Measurements from ENCODE around the gene PRAC2.
"Not testable (repeated sequence)": the region's sequence is repeated elsewhere in the genome, so short reads cannot be mapped to it uniquely, and the experiment has no call there.

Gene PRAC2

DNA sequence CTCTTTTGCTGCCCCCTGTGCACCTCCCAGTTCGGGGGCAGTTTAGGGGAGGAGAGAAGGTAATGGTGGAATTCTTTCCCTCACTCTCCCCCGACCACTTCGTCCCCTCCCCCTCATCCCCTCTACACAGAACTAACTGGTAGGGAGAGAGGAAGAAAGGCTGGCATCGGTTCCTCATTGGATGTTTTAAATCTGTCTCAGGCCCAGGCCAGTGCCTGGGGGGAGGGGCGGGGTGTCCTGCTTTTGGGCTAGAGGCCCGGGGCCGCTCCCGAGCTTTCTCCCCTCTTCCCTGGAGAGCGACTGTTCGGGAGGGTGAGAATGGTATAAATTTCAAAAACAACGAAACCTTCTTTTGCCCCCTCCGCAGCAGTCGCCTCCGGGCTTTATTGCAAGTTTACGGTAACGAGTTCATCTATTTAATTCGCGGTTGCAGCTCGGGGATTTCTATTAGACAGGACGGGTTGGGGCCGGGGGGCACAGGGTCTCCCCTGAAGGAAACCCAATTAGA lies at the start of gene PRAC2:
PRAC2 (plus strand) TSS at position 271 of the 508 bp plus-strand sequence. CDS start 1,226 bp downstream, outside the sequence.
- no peak for FAIRE-seq

DNA sequence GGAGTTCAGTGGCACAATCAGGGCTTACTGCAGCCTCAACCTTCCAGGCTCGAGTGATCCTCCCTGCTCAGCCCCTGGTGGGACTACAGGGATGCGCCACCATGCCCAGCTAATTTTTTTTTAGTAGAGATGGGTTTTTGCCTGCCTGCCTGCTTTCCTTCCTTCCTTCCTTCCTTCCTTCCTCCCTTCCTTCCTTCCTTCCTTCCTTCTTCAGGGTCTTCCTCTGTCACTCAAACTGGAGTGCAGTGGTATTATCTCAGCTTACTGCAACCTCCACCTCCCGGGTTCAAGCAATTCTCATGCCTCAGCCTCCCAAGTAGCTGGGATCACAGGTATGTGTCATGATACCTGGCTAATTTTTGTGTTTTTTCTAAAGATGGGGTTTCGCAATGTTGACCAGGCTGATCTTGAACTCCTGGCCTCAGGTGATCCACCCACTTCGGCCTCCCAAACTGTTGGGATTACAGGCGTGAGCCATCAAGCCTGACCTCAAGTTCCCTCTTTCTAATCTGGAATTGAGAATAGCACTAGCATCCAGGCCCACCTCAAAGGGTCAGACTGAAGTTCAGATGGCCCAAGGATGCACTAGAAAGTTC lies 45.9 kb upstream of the PRAC2 start:
- FAIRE-seq: no peak

DNA sequence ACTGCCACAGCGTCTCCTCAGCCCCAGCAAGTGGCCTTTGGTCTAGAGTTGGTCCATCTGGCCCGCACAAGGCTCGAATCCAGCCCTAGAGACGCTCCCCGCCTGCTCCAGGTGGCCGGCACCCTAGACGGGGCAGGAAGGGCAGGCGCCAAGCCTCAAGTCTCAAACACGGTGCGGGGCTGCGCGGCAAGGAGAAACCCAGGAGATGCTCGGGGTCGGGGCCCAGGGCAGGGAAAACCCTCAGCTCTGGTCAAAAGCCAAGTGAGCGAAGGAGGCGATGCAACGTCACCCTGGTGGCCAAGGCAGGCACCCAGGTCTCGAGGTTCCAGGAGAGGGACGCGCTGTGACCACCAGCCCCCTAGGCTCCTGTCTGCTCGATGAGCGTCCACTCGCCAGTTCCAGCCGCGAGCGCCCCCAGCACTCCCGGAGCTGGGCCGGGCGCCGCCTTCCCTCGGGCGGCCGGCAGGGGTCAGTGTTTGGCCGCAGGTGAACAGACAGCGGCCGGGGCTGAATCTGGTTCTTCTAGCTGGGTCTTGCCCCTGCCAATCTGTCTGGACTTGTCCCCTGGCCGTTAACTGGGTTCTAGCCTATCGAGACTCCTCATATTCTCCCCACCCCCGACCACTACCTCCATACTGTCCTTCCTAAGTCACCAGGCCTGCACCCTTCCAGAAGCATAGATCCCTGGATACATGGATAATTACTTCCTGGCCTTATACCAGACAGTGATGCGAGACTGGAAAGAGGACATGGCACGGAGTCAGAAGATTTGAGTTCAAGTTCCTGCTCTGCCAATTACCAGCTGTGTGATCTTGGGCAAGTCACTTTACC lies 44.6 kb upstream of the PRAC2 start:
- FAIRE-seq: no peak

DNA sequence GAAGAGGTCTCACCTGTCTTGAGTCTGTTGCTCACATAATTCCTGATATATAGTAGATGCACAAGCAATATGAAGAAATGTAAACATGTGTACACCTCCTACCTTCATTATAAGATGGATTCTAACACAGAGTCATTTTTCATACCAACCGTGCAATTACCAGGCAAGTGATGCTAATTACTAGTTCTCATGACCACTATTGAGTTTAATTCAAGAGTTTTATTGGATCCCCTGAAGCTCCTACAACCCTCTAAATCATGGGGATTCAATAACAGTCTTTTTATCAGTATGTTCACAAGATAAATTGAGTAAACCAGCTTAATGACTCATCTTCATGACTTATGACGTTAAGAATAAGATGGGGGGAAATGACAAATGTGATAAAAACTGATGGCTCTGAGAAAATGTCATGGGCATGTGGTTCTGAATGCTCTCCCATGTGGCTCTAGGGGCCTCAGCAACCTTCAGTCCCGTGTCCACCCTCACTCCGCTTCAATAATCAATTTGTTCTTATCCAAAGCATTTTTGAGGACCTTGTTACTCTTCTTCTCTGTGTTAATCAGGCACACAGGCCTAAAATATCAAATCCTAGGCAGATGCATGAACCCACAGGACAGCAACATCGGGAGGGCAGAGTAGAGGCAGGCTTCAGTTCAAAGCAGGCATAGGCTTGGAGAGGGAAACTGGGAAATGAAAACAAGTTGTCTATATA lies 43.4 kb upstream of the PRAC2 start:
- no peak for FAIRE-seq

DNA sequence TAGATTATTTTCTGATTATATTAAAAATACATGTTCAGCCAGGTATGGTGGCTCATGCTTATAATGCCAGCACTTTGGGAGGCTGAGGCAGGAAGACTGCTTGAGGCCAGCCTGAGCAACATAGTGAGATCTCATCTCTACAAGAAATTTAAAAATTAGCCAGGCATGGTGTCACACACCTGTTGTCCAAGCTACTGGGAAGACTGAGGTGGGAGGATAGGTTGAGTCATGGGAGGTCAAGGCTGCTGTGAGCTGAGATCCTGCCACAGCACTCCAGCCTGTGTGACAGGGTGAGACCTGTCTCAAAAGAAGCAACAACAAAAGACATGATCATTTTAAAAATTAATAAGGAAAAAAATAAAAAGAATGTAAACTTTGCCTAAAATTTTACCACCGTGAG lies 41.4 kb upstream of the PRAC2 start:
- no peak for FAIRE-seq

GRCh38 chr17:48690655-48691054 lies 32.3 kb upstream of the PRAC2 start:
- FAIRE-seq: no peak

GRCh38 chr17:48692049-48692448 lies 30.9 kb upstream of the PRAC2 start:
- no peak for FAIRE-seq

GRCh38 chr17:48693178-48693577 lies 29.8 kb upstream of the PRAC2 start:
- no peak for FAIRE-seq

- FAIRE-seq: no peak
These were observed 21.0 kb upstream of the PRAC2 start for GRCh38 chr17:48701864-48702532.

DNA sequence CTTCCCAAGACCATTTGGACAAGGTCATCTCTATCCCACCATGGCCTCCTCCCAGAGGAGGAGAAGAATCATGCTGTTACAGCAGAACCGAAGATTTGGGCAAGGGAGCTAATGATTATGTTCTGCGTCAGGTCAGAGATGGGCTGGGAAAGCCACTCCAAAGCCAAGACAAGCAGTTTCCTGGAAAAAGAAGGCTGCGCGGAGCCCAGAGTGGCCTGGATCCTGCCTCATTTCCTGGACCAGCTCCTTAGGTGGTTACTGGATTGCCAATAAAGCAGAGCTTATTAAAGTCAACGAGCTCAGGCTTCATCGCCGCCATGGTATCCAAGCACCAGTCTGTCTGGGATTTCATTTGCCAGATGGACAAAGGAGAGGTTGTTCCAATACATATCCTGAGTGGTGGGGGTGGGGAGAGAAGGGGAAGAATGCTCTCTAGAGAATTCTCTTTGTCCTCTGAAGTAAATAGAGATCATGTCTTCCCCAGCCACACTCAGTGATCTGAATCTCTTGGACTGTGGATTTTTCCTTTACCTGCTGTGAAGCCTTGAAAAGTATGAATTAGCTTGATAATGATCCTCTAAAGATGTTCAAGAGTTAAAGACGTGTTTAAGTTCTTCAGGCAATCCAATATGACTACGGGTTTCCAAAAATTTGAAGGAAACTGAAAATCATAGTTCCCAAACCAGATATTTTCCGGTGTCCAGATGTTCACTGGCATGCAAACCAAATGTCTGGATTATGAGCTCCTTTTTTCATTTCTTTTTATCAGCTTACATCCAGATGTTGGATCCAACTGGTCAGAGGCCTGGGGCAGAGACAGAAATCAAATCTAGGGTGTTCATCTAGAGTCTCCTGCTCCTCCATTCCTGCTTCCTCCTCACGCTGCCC lies 18.4 kb upstream of the PRAC2 start:
- FAIRE-seq: no peak

DNA sequence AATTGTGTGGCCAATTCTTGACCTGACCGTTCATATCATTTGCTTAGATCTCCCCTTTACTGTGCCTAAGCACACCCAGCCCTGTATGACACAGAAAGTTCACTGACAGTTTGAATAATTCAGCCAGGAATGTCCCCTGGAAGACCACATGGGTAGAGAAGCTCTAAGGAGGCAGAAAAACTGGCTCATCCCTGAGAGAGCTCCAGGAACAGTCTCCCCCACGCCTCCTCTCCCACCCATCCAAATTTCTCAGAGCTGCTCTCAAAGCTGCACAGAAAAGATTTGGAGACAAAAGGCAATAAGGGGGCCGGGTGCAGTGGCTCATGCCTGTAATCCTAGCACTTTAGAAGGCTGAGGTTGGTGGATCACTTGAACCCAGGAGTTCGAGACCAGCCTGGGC lies 11.9 kb upstream of the PRAC2 start:
- FAIRE-seq: no peak

GRCh38 chr17:48715496-48716399 lies 7.2 kb upstream of the PRAC2 start:
- FAIRE-seq: no peak

DNA sequence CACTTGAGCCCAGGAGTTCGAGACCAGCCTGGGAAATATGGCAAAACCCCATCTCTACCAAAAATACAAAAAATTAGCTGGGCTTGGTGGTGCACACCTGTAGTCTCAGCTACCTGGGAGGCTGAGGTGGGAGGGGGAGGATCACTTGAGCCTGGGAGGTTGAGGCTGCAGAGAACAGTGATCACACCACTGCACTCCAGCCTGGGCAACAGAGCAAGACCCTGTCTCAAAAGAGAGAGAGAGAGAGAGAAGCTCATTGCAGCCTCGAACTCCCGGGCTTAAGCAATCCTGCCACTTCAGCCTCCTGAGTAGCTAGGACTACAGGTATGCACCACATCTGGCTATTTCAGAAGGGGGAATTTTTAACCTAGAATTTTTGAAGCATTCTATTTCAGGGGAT lies 6.4 kb upstream of the PRAC2 start:
- not testable (repeated sequence) for FAIRE-seq

DNA sequence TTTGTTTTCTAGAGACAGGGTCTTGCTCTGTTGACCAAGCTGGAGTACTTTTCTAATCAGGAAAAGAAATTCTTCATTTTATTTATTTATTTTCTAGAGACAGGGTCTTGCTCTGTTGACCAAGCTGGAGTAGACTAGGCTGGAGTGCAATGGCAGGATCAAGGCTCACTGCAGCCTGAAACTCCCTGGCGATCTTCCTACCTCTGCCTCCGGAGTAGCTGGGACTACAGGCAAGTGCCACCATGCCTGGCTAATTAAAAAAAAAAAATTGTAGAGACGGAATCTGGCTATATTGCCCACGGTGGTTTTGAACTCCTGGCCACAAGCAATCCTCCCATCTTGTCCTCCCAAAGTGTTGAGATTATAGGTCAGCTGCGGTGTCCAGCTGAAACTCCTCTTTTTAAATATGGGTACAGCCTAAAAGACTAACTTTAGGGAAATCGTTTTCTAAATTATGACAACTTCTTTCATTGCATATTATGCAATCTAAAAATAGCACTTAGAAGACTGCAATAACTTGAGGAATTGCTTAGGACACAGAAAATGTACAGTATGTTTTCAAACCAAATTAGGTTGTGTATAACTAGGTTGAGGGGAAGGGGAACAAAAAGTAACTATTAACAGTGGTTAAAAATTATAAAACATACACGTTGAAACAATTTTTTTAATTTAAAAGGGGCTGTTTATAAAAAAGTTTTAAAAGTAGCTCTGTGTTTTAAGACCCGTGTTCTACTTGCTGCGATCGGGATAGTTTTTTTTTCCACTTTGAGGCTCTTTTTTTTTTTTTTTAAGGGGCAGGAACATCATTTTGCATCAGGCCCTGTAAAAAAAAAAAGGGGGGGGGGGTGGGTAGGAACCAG lies 5.4 kb upstream of the PRAC2 start:
- FAIRE-seq: no peak

DNA sequence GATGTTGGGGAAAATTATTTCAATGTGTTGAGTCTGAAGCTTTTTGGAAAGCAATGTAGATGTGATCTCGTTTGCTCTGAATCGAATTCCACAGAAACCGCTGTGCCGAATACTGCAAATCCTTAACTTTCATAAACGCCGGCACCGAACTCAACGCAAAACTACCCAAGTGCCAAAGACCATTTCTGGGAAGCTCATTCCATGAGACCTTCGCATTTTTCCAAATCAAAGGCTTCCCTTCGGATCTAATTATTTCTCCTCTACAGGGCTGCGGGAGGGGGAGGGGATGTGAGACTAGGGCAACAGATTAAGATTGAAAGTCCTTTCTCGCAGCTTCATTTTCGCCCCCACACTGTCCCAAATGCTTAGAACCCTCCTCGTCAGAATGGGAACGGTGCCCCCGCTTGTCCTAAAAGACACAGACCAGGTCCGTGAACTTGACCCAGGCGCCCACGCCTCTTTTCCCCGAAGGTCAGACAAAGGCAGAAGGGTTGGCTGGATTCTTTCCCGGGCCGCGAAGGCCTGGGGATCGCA lies 4.7 kb upstream of the PRAC2 start:
- FAIRE-seq: no peak

- FAIRE-seq: no peak
These were observed 4.0 kb upstream of the PRAC2 start for GRCh38 chr17:48718761-48719641.

DNA sequence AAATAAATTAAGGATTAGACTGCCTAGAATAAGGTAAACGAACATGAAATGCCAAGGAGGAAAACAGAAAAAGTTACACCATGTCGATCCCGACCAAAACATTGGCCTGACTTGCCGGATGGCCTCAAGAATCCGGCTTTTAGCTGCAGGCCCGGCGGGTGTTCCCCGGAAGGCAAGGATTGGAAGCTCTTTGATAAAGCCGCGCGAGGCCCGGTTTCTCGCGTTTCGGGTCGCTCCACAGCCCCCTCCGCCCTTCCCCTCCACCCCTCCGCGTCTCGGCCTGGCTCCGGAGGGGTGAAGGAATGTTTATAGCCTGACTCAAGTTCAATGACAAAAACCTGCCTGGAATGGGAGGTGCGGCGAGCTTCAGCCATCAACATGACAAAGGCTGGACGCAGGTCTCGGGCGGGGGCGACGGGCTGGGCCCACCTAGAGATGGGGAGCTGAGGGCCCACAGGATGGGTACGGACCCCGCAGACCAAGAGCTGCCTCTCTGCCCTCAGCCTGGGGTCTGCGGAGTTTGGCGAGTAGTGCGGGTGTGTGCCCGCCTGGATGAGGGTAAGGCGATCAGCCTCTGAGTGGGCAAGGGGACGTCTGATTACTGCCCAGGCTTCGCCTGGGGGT lies 3.2 kb upstream of the PRAC2 start:
- FAIRE-seq: no peak
